K562 (cell line): ENCODE results near the gene EEF2. TPM values are rescaled to one million over a fixed set of nuclear protein-coding genes. Genes with fewer than 3 reads are reported as not detected.
A peak's percentile ranks its signal among the peaks of the same experiment; 100 is the strongest.

Source experiments
- BRF1 ChIP-seq: IDR thresholded peaks from 3 replicates; pipeline ENCODE4 v1.6.1; 2011; ENCODE audit warnings: borderline replicate concordance, mild to moderate bottlenecking; ENCODE audit not compliant: insufficient read length; ENCODE audit errors: extremely low read depth
- CAMTA2 ChIP-seq: fragments of 250-450 bp; sonication (Bioruptor Pico); conservative IDR thresholded peaks from 2 replicates; pipeline ENCODE4 v1.5.1; 2022
- CEBPG ChIP-seq, 3 experiments: fragments of 200-800 bp in 1 of 3; sonication (Bioruptor generic) in 1 of 3; sonication (generic) in 1 of 3; formaldehyde crosslinking in 1 of 3; IDR thresholded peaks in 2 of 3; conservative IDR thresholded peaks in 1 of 3; 2 replicates each; pipeline versions ENCODE4 v1.6.1 to v1.8.0; 2016 to 2022; ENCODE audit warnings: missing compliant biosample characterization in 2 of 3, missing genetic modification characterization in 2 of 3, mild to moderate bottlenecking in 1 of 3, missing genetic modification reagents in 1 of 3
- CHCHD3 ChIP-seq: fragments of 250-450 bp; sonication (Bioruptor Pico); IDR thresholded peaks from 2 replicates; pipeline ENCODE4 v2.1.2; 2022; ENCODE audit warnings: mild to moderate bottlenecking
- CSDE1 ChIP-seq, 2 experiments: fragments of 450-650 bp; IDR thresholded peaks; 2 replicates each; pipeline ENCODE4 v1.6.1; 2016; ENCODE audit warnings: mild to moderate bottlenecking in 1 of 2
- ETV5 ChIP-seq: sonication (generic); formaldehyde crosslinking; IDR thresholded peaks from 2 replicates; pipeline ENCODE4 v1.4.0; 2020; ENCODE audit warnings: low read depth, mild to moderate bottlenecking, missing genetic modification reagents
- GABPB1 ChIP-seq: sonication (generic); formaldehyde crosslinking; IDR thresholded peaks from 2 replicates; pipeline ENCODE4 v1.8.0; 2022; ENCODE audit warnings: mild to moderate bottlenecking, missing genetic modification reagents
- HDAC2 ChIP-seq: fragments of 450-650 bp; IDR thresholded peaks from 2 replicates; pipeline ENCODE4 v1.6.1; 2016; ENCODE audit warnings: mild to moderate bottlenecking
- HMGN3 ChIP-seq: IDR thresholded peaks from 2 replicates; pipeline ENCODE4 v1.6.1; 2011; ENCODE audit warnings: borderline replicate concordance, low read depth, mild to moderate bottlenecking, mixed read lengths, low read length; ENCODE audit not compliant: insufficient read length; ENCODE audit errors: extremely low read depth
- KDM5B ChIP-seq: fragments of 200-600 bp; sonication (generic); IDR thresholded peaks from 2 replicates; pipeline ENCODE4 v1.6.1; 2012; ENCODE audit warnings: low read depth, mild to moderate bottlenecking, moderate library complexity, low read length, control low read depth, inconsistent platforms; ENCODE audit not compliant: insufficient replicate concordance
- LARP7 ChIP-seq: fragments of 450-650 bp; IDR thresholded peaks from 2 replicates; pipeline ENCODE4 v1.6.1; 2016
- LCOR ChIP-seq: sonication (generic); formaldehyde crosslinking; IDR thresholded peaks from 2 replicates; pipeline ENCODE4 v1.8.0; 2022; ENCODE audit warnings: mild to moderate bottlenecking, missing genetic modification reagents
- MAFK ChIP-seq: IDR thresholded peaks from 2 replicates; pipeline ENCODE4 v1.6.1; 2011; ENCODE audit warnings: low read length, improper control_type of control experiment
- NR1H2 ChIP-seq: sonication (generic); formaldehyde crosslinking; IDR thresholded peaks from 2 replicates; pipeline ENCODE4 v1.4.0; 2020; ENCODE audit warnings: mild to moderate bottlenecking, missing genetic modification reagents
- POLR2A ChIP-seq: fragments of 450-650 bp; conservative IDR thresholded peaks from 2 replicates; pipeline ENCODE4 v1.6.1; 2016
- POLR2AphosphoS2 ChIP-seq: IDR thresholded peaks from 2 replicates; pipeline ENCODE4 v1.6.1; 2012; ENCODE audit warnings: low read length, improper control_type of control experiment
- SMARCA4 ChIP-seq: fragments of 450-650 bp; IDR thresholded peaks from 2 replicates; pipeline ENCODE4 v1.6.1; 2016
- STAT5A ChIP-seq: IDR thresholded peaks from 2 replicates; pipeline ENCODE4 v1.6.1; 2012; ENCODE audit warnings: low read length, inconsistent platforms, borderline replicate concordance
- TRIM28 ChIP-seq: fragments of 450-650 bp; IDR thresholded peaks from 2 replicates; pipeline ENCODE4 v1.6.1; 2017
- polyA plus RNA-seq, 8 experiments: library from polyadenylated mRNA; depleted of rRNA in 4 of 8; stranded (reverse) in 5 of 8; unstranded in 3 of 8; fragments of >200 nt; fragmentation: Nextera tagmentation in 2 of 8; fragmentation: Illumina TruSeq in 1 of 8; extraction: Ambion mirVana in 2 of 8; extraction: Trizol in 1 of 8; gene quantifications; 2 replicates each; pipeline versions ENCODE4 v1.2.1 to v1.2.3, GENCODE V29; 2011 to 2014; ENCODE audit warnings: inconsistent platforms in 1 of 8, missing spikeins in 1 of 8
- total RNA-seq, 7 experiments: library from RNA; depleted of rRNA in 6 of 7; stranded (reverse); fragments of >200 nt in 6 of 7; fragmentation: Illumina TruSeq in 2 of 7; extraction: Trizol in 2 of 7; gene quantifications; 2 replicates each; pipeline versions ENCODE4 v1.2.1 to v1.2.3, GENCODE V29; 2011 to 2021; ENCODE audit warnings: low replicate concordance in 1 of 7
- TF ChIP-seq, protein P1 (sequence below): IDR thresholded peaks from 3 replicates; pipeline ENCODE4 v1.6.1; 2011; ENCODE audit warnings: borderline replicate concordance, mild to moderate bottlenecking, moderate library complexity; ENCODE audit not compliant: insufficient read length; ENCODE audit errors: extremely low read depth
- TF ChIP-seq, protein P2 (sequence below): fragments of 250-450 bp; sonication (Bioruptor Pico); IDR thresholded peaks from 2 replicates; pipeline ENCODE4 v1.5.0; 2020; ENCODE audit warnings: mild to moderate bottlenecking, borderline replicate concordance
- TF ChIP-seq, protein P3 (sequence below): sonication (generic); formaldehyde crosslinking; IDR thresholded peaks from 2 replicates; pipeline ENCODE4 v1.8.0; 2022; ENCODE audit warnings: mild to moderate bottlenecking, missing genetic modification reagents
- TF ChIP-seq, protein P4 (sequence below): sonication (generic); formaldehyde crosslinking; IDR thresholded peaks from 2 replicates; pipeline ENCODE4 v1.8.0; 2022; ENCODE audit warnings: missing genetic modification reagents, mild to moderate bottlenecking, moderate library complexity, borderline replicate concordance

Gene EEF2
- total and polyA plus RNA-seq, 9 of the 15 experiments (the other 6 are each of a cell fraction or from before 2014, with no cell fraction given) = 372 to 3,003 (median 1,453) TPM

DNA sequence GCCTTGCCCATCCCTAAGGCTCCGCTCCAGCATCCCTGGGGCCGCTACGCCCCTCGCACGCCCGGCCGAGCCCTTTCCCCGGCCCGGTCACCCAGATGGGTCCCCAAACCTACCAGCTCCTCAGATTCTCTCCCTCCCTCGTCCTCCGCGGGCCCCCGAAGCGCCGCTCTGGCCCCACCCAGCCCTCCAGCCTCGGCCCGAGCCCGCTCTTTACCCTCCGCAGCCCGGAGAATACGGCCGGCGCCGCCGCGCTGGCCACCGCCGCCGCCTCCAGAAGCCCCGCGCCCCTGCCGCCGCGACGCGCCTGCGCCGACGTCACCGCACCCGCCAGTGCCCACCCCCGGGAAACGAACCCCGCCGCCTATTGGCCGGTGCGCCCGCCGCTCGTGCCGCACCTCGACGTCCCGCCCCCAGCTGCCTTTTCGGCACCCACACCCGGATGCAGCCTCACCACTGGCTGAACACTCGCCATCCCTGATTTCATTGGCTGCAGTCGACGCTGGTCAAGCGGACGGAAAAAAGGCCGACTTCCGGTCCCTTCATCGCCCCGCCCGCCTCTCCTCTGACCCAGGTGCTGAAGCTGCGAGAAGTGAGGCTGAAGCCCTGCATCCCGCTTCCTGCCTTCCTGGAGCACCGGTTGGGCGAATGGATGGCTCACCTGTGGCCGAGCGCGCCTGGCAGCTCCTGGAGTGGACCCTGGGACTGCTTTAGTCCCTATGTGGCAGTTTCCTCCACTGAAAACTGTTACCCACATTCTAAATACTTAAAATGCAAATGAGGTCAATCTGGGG lies 14.3 kb downstream of the EEF2 start, which contains the start of gene DAPK3 (continued):
- TF ChIP-seq, protein P1, sequence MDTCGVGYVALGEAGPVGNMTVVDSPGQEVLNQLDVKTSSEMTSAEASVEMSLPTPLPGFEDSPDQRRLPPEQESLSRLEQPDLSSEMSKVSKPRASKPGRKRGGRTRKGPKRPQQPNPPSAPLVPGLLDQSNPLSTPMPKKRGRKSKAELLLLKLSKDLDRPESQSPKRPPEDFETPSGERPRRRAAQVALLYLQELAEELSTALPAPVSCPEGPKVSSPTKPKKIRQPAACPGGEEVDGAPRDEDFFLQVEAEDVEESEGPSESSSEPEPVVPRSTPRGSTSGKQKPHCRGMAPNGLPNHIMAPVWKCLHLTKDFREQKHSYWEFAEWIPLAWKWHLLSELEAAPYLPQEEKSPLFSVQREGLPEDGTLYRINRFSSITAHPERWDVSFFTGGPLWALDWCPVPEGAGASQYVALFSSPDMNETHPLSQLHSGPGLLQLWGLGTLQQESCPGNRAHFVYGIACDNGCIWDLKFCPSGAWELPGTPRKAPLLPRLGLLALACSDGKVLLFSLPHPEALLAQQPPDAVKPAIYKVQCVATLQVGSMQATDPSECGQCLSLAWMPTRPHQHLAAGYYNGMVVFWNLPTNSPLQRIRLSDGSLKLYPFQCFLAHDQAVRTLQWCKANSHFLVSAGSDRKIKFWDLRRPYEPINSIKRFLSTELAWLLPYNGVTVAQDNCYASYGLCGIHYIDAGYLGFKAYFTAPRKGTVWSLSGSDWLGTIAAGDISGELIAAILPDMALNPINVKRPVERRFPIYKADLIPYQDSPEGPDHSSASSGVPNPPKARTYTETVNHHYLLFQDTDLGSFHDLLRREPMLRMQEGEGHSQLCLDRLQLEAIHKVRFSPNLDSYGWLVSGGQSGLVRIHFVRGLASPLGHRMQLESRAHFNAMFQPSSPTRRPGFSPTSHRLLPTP = no peak
- TF ChIP-seq LCOR (no peak), POLR2AphosphoS2 (peak; percentile 80), MAFK (no peak), STAT5A (no peak), TRIM28 (no peak), GABPB1 (peak; percentile 98), KDM5B (peak; percentile 48), CHCHD3 (CRISPR knock-in tag) (no peak), POLR2A (peak; percentile 57), NR1H2 (CRISPR knock-in tag) (no peak), CSDE1 (IDR thresholded peaks at IDR 0.05) (no peak), HMGN3 (peak; percentile 91), LARP7 (no peak), BRF1 (no peak), CAMTA2 (CRISPR knock-in tag) (no peak), ETV5 (peak; percentile 70; the same call in 1 of the 2 replicates), SMARCA4 (no peak), CEBPG (CRISPR knock-in tag; IDR thresholded peaks at IDR 0.05) (no peak), CEBPG (tag; conservative IDR thresholded peaks at IDR 0.05 in 1 of 2, IDR thresholded peaks at IDR 0.05 in 1 of 2) (no peak), HDAC2 (no peak)
- TF ChIP-seq, protein P2, sequence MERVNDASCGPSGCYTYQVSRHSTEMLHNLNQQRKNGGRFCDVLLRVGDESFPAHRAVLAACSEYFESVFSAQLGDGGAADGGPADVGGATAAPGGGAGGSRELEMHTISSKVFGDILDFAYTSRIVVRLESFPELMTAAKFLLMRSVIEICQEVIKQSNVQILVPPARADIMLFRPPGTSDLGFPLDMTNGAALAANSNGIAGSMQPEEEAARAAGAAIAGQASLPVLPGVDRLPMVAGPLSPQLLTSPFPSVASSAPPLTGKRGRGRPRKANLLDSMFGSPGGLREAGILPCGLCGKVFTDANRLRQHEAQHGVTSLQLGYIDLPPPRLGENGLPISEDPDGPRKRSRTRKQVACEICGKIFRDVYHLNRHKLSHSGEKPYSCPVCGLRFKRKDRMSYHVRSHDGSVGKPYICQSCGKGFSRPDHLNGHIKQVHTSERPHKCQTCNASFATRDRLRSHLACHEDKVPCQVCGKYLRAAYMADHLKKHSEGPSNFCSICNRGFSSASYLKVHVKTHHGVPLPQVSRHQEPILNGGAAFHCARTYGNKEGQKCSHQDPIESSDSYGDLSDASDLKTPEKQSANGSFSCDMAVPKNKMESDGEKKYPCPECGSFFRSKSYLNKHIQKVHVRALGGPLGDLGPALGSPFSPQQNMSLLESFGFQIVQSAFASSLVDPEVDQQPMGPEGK (CRISPR knock-in tag) = no peak
- TF ChIP-seq, protein P3, sequence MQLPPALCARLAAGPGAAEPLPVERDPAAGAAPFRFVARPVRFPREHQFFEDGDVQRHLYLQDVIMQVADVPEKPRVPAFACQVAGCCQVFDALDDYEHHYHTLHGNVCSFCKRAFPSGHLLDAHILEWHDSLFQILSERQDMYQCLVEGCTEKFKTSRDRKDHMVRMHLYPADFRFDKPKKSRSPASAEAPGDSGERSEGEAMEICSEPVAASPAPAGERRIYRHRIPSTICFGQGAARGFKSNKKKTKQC (CRISPR knock-in tag) = no peak; the same call in 1 of the 2 replicates
- TF ChIP-seq, protein P4, sequence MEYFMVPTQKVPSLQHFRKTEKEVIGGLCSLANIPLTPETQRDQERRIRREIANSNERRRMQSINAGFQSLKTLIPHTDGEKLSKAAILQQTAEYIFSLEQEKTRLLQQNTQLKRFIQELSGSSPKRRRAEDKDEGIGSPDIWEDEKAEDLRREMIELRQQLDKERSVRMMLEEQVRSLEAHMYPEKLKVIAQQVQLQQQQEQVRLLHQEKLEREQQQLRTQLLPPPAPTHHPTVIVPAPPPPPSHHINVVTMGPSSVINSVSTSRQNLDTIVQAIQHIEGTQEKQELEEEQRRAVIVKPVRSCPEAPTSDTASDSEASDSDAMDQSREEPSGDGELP (CRISPR knock-in tag) = peak; percentile 79
